WI38 (cell line): ENCODE measurements around the gene GFOD1.

ENCODE experiments used
- H3K4me3 ChIP-seq: 2 replicates; pipeline ENCODE4 v1.5.1; 2011; ENCODE audit warnings: low read depth, mild to moderate bottlenecking, control low read depth, low read length
- CTCF ChIP-seq: IDR thresholded peaks from 2 replicates; pipeline ENCODE4 v1.5.1; 2012; ENCODE audit warnings: low read depth, mild to moderate bottlenecking, control low read depth, low read length

Gene GFOD1

GRCh38 chr6:13425270-13425873 is 62.0 kb downstream of the GFOD1 start:
- no peak overlapping the region for H3K4me3 ChIP-seq
- TF ChIP-seq CTCF: no peak

GRCh38 chr6:13423252-13423651 is 64.1 kb downstream of the GFOD1 start:
- TF ChIP-seq CTCF: no peak
- no peak overlapping the region for H3K4me3 ChIP-seq

- H3K4me3 ChIP-seq: no peak overlapping the region
- no peak for TF ChIP-seq CTCF
Measured at GRCh38 chr6:13422681-13423221, 64.6 kb downstream of the GFOD1 start.

GRCh38 chr6:13421425-13422059 is 65.9 kb downstream of the GFOD1 start:
- TF ChIP-seq CTCF: no peak
- H3K4me3 ChIP-seq: no peak overlapping the region

GRCh38 chr6:13420269-13420668 is 67.1 kb downstream of the GFOD1 start:
- H3K4me3 ChIP-seq: no peak overlapping the region
- no peak for TF ChIP-seq CTCF

- H3K4me3 ChIP-seq: no peak overlapping the region
- no peak for TF ChIP-seq CTCF
Measured at GRCh38 chr6:13419422-13420195, 67.8 kb downstream of the GFOD1 start.

GRCh38 chr6:13418844-13419243 is 68.6 kb downstream of the GFOD1 start:
- H3K4me3 ChIP-seq: no peak overlapping the region
- no peak for TF ChIP-seq CTCF
